Nephron (organoid): ENCODE data around the gene KAT2B.

Experiments
- H3K27ac Mint-ChIP-seq, 3 experiments: 2 replicates each; pipeline ENCODE4 v1.8.0; 2020; ENCODE audit warnings: mixed read lengths in 3 of 3, mild to moderate bottlenecking in 2 of 3, moderate library complexity in 1 of 3
- H3K27me3 Mint-ChIP-seq: 2 replicates; pipeline ENCODE4 v1.8.0; 2021; ENCODE audit warnings: low read depth, mild to moderate bottlenecking, moderate library complexity, mixed read lengths
- H3K36me3 Mint-ChIP-seq: 2 replicates; pipeline ENCODE4 v1.8.0; 2020; ENCODE audit warnings: low read depth, mixed read lengths
- H3K4me1 Mint-ChIP-seq: 2 replicates; pipeline ENCODE4 v1.8.0; 2020; ENCODE audit warnings: mixed read lengths
- H3K4me3 Mint-ChIP-seq, 3 experiments: 2 replicates each; pipeline ENCODE4 v1.8.0; 2020; ENCODE audit warnings: mild to moderate bottlenecking in 3 of 3, mixed read lengths in 3 of 3, moderate library complexity in 2 of 3
- H3K9me3 Mint-ChIP-seq: 2 replicates; pipeline ENCODE4 v1.8.0; 2020; ENCODE audit warnings: mixed read lengths
- CTCF ChIP-seq, 3 experiments: fragments of 200-600 bp; sonication (generic); IDR thresholded peaks; one replicate each; pipeline ENCODE4 v1.5.0; 2021; ENCODE audit warnings: antibody characterized with exemption in 3 of 3; ENCODE audit not compliant: unreplicated experiment in 3 of 3

Gene KAT2B

GRCh38 chr3:20039765-20040547, at the start of gene KAT2B:
Gene KAT2B (plus strand): TSS chr3:20040446. CDS start chr3:20040478, 32 bp downstream.
- Mint-ChIP-seq H3K4me3 (peak within 1 kb of the TSS; percentile 95 to 97 (median 96)), H3K27ac (peak within 1 kb of the TSS; percentile 82 to 97 (median 92)), H3K36me3 (no peaks in the 10 kb centered on the region), H3K4me1 (peaks cover 22% of the 10 kb centered on the region), H3K9me3 (no peaks in the 10 kb centered on the region), H3K27me3 (no peaks in the 10 kb centered on the region)
- peak; percentile 51 to 81 (median 62) for TF ChIP-seq CTCF (IDR thresholded peaks at IDR 0.05; ENCODE audit: unreplicated experiment in 3 of 3)

GRCh38 chr3:19994796-19995195, 45.5 kb upstream of the KAT2B start:
- no peaks in the 10 kb centered on the region for H3K4me1 Mint-ChIP-seq
- H3K27ac Mint-ChIP-seq = no peak overlapping the region
- H3K9me3 Mint-ChIP-seq = no peaks in the 10 kb centered on the region
- H3K4me3 Mint-ChIP-seq = no peak overlapping the region
- no peak for TF ChIP-seq CTCF (IDR thresholded peaks at IDR 0.05; ENCODE audit: unreplicated experiment in 3 of 3)
- H3K36me3 Mint-ChIP-seq = no peaks in the 10 kb centered on the region
- no peaks in the 10 kb centered on the region for H3K27me3 Mint-ChIP-seq

- H3K9me3 Mint-ChIP-seq = no peaks in the 10 kb centered on the region
- no peak overlapping the region for H3K27ac Mint-ChIP-seq
- no peak for TF ChIP-seq CTCF (IDR thresholded peaks at IDR 0.05; ENCODE audit: unreplicated experiment in 3 of 3)
- H3K4me3 Mint-ChIP-seq = no peak overlapping the region
- no peaks in the 10 kb centered on the region for H3K36me3 Mint-ChIP-seq
- no peaks in the 10 kb centered on the region for H3K4me1 Mint-ChIP-seq
- H3K27me3 Mint-ChIP-seq = no peaks in the 10 kb centered on the region
These were observed 42.7 kb upstream of the KAT2B start for GRCh38 chr3:19997502-19997901.

- no peak for TF ChIP-seq CTCF (IDR thresholded peaks at IDR 0.05; ENCODE audit: unreplicated experiment in 3 of 3)
- no peaks in the 10 kb centered on the region for H3K36me3 Mint-ChIP-seq
- H3K4me1 Mint-ChIP-seq = no peaks in the 10 kb centered on the region
These were observed 38.3 kb upstream of the KAT2B start for GRCh38 chr3:20001932-20002331.

GRCh38 chr3:20007960-20008359, 32.3 kb upstream of the KAT2B start:
- Mint-ChIP-seq H3K36me3 (no peaks in the 10 kb centered on the region), H3K4me3 (no peak overlapping the region), H3K27ac (no peak overlapping the region), H3K4me1 (no peaks in the 10 kb centered on the region), H3K27me3 (no peaks in the 10 kb centered on the region), H3K9me3 (no peaks in the 10 kb centered on the region)
- TF ChIP-seq CTCF (IDR thresholded peaks at IDR 0.05; ENCODE audit: unreplicated experiment in 3 of 3) = no peak

More at GRCh38 chr3:20001932-20002331, 38.3 kb upstream of the KAT2B start:
- Mint-ChIP-seq H3K9me3 (no peaks in the 10 kb centered on the region), H3K4me3 (no peak overlapping the region), H3K27me3 (no peaks in the 10 kb centered on the region), H3K27ac (no peak overlapping the region)

GRCh38 chr3:20008646-20009045, 31.6 kb upstream of the KAT2B start:
- Mint-ChIP-seq H3K36me3 (no peaks in the 10 kb centered on the region), H3K4me1 (no peaks in the 10 kb centered on the region), H3K9me3 (no peaks in the 10 kb centered on the region), H3K27ac (no peak overlapping the region), H3K27me3 (no peaks in the 10 kb centered on the region), H3K4me3 (no peak overlapping the region)
- no peak for TF ChIP-seq CTCF (IDR thresholded peaks at IDR 0.05; ENCODE audit: unreplicated experiment in 3 of 3)
